ENCODE measurements around the gene NOLC1.

NOLC1 gene

GRCh38 chr10:102123223-102123622, 29.0 kb upstream of the NOLC1 start:
- TF ChIP-seq CTCF (conservative IDR thresholded peaks at IDR 0.05) = no peak
- no peak overlapping the region for H3K27ac ChIP-seq

GRCh38 chr10:102131286-102132170, 20.7 kb upstream of the NOLC1 start:
- TF ChIP-seq CTCF (conservative IDR thresholded peaks at IDR 0.05) = no peak
- H3K27ac ChIP-seq = peak overlapping the region; percentile 93

GRCh38 chr10:102132193-102132562, 20.0 kb upstream of the NOLC1 start:
- no peak for TF ChIP-seq CTCF (conservative IDR thresholded peaks at IDR 0.05)
- H3K27ac ChIP-seq = peak overlapping the region; percentile 93

GRCh38 chr10:102132563-102133372, 19.4 kb upstream of the NOLC1 start, which contains the start of gene PPRC1:
Gene PPRC1, plus strand, starts transcription at chr10:102133040. Its CDS starts 29 bp downstream, at chr10:102133069.
- H3K27ac ChIP-seq = peak within 1 kb of the TSS; percentile 93

GRCh38 chr10:102133373-102134195, 18.6 kb upstream of the NOLC1 start:
- peak overlapping the region; percentile 93 for H3K27ac ChIP-seq
- TF ChIP-seq CTCF (conservative IDR thresholded peaks at IDR 0.05) = no peak

More at GRCh38 chr10:102132563-102133372, 19.4 kb upstream of the NOLC1 start, which contains the start of gene PPRC1:
- peak; percentile 91 for TF ChIP-seq CTCF (conservative IDR thresholded peaks at IDR 0.05)

GRCh38 chr10:102134416-102134815, 17.8 kb upstream of the NOLC1 start:
- no peak for TF ChIP-seq CTCF (conservative IDR thresholded peaks at IDR 0.05)
- H3K27ac ChIP-seq = peak overlapping the region; percentile 93
